ENCODE data around the gene B2M.
A peak's percentile ranks its signal among the peaks of the same experiment; 100 is the strongest.

The B2M gene

DNA sequence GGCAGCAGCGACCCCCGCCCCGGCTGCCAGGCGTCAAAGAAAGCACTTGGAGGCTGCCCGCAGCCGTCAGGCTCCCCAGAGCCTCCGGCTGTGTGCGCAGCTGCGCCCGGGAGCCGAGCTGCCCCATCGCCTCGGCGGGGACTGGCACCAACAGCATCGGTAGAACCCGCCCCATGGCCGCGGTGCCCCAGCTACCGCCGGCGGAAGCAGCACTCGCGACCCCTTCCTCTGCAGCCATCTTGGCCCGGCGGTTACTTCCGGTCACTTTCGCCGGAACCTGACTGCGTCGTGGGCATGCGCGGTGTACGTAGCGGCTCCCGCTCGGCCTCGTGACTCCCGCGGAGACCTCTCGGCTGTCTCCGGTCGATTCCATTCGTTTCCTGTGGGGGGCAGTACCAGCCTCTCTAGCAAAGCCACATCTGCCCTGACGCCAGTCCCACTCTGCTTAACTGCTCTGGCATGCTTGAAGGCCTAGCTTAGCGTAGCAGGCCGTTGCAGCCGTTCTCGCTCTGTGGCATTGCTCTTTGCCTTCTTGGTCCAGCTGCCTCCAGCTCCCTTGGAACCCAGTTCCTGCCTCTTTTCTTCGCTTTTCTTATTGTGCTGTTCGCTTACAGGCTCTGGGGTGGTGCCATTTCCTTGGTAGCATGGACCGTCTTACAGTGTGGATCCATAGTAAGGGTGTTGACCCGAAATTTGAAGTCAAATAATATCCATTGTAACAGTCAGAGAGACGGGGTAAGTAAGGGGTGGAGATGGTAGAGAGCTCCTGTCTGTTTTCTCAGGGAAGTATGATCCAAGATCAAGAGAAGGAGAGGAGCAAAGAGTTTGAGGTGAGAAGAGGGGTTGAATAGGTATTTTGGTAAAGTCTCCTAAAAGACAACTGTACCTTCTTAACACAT lies 47.7 kb upstream of the B2M start, which contains the start of gene SPG11:
Gene SPG11, minus strand, starts transcription at position 253 of the 899 bp plus-strand sequence. Its CDS starts 15 bp downstream, at position 238.
- Histone ChIP-seq H2BK120ac (ENCODE audit: insufficient read depth, low read length, poor library complexity) (peak within 1 kb of the TSS; percentile 65), H2AK5ac (ENCODE audit: low read length) (no peak within 1 kb of the TSS), H3K9ac (ENCODE audit: low read length) (peak within 1 kb of the TSS; percentile 94), H3K27me3 (ENCODE audit: insufficient read depth, low read length) (no peaks in the 10 kb centered on the region), H3K4ac (ENCODE audit: low read depth, low read length) (peak within 1 kb of the TSS; percentile 59), H4K91ac (ENCODE audit: low read depth, low read length) (peak within 1 kb of the TSS; percentile 78), H2BK12ac (ENCODE audit: low read length) (no peak within 1 kb of the TSS), H3K14ac (ENCODE audit: low read length) (peak within 1 kb of the TSS; percentile 93), H4K12ac (ENCODE audit: low read depth, low read length) (peak within 1 kb of the TSS; percentile 91), H3K79me2 (ENCODE audit: control insufficient read depth, insufficient read depth, low read length, poor library complexity) (peaks cover 5% of the 10 kb centered on the region), H3K27ac (ENCODE audit: low read depth, low read length) (peak within 1 kb of the TSS; percentile 61), H3K4me3 (ENCODE audit: low read depth, low read length) (peak within 1 kb of the TSS; percentile 93), H3K4me2 (ENCODE audit: low read length) (peak within 1 kb of the TSS; percentile 86), H3K4me1 (ENCODE audit: control insufficient read depth in 1 of 2, insufficient read depth in 2 of 2, low read length in 2 of 2) (peaks cover 2 to 5% of the 10 kb centered on the region in 2 experiments), H3K23ac (ENCODE audit: low read length) (no peak within 1 kb of the TSS), H3K9me3 (ENCODE audit: insufficient read depth, low read depth, low read length) (no peaks in the 10 kb centered on the region), H2AFZ (ENCODE audit: insufficient read depth, low read length, poor library complexity) (peak within 1 kb of the TSS; percentile 83), H3K36me3 (ENCODE audit: control insufficient read depth in 1 of 2, insufficient read depth in 2 of 2, low read length in 2 of 2) (peaks cover 0 to 2% of the 10 kb centered on the region in 2 experiments), H4K8ac (ENCODE audit: low read depth, low read length) (peak within 1 kb of the TSS; percentile 98), H3K79me1 (ENCODE audit: low read length) (peaks cover 5% of the 10 kb centered on the region), H2BK5ac (ENCODE audit: low read depth, low read length, poor library complexity) (peak within 1 kb of the TSS; percentile 39), H3K18ac (ENCODE audit: low read length) (peak within 1 kb of the TSS; percentile 80)
- DNase-seq = peak; percentile 99 to 100
- WGBS (ENCODE audit: extremely low coverage, insufficient coverage, insufficient read length) = no CpG with 5 or more reads among the region's 53 CpGs

DNA sequence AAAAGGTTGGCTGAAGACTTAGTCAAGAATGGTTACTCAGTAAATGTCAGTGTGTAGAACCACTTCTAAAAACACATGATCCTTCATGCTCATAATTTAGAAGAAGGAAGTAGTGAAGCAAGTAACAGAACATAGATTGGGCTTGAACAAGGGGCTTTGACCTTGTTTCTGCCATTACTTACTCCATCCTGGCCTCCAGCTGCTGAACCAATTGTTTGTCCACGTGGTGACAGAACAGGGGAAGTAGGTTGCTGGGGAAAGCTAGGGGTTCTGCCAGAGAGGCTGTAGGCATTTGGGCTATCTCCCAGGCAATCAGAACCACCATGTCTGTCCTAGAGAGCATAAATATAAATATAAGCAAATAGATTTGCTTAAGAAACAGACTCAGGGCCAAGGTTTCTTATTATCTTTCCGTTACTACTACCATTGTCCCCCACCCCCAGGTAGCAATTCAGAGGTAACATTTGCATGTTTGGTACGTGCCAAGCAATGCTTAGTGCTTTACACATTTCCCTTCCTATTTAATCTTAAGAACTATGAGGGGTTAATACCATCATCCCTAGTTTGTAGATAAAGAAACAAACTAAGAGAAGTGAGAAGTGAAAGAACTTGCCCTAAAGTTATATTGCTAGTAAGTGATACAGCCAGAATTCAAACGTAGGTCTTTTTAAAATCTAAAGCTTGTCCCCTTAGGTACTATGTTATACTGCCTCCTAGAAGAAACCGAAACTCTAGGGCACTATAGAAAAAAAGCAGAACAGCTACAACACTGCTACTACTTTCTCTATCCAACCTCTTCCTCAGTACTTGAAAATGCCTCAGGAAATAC lies 44.9 kb upstream of the B2M start:
- Histone ChIP-seq H3K79me1 (ENCODE audit: low read length) (peaks cover 5% of the 10 kb centered on the region), H3K4me3 (ENCODE audit: low read depth, low read length) (no peak overlapping the region), H3K27me3 (ENCODE audit: insufficient read depth, low read length) (no peaks in the 10 kb centered on the region), H3K9ac (ENCODE audit: low read length) (no peak overlapping the region), H3K79me2 (ENCODE audit: control insufficient read depth, insufficient read depth, low read length, poor library complexity) (peaks cover 5% of the 10 kb centered on the region), H4K12ac (ENCODE audit: low read depth, low read length) (no peak overlapping the region), H2BK12ac (ENCODE audit: low read length) (no peak overlapping the region), H3K18ac (ENCODE audit: low read length) (no peak overlapping the region), H4K91ac (ENCODE audit: low read depth, low read length) (no peak overlapping the region), H3K9me3 (ENCODE audit: insufficient read depth, low read depth, low read length) (no peaks in the 10 kb centered on the region), H3K27ac (ENCODE audit: low read depth, low read length) (no peak overlapping the region), H3K4ac (ENCODE audit: low read depth, low read length) (no peak overlapping the region), H3K23ac (ENCODE audit: low read length) (no peak overlapping the region), H3K4me2 (ENCODE audit: low read length) (no peak overlapping the region), H2BK5ac (ENCODE audit: low read depth, low read length, poor library complexity) (no peak overlapping the region), H2AK5ac (ENCODE audit: low read length) (no peak overlapping the region), H2BK120ac (ENCODE audit: insufficient read depth, low read length, poor library complexity) (no peak overlapping the region), H3K36me3 (ENCODE audit: control insufficient read depth in 1 of 2, insufficient read depth in 2 of 2, low read length in 2 of 2) (no peaks in the 10 kb centered on the region), H4K8ac (ENCODE audit: low read depth, low read length) (no peak overlapping the region), H2AFZ (ENCODE audit: insufficient read depth, low read length, poor library complexity) (no peak overlapping the region), H3K14ac (ENCODE audit: low read length) (no peak overlapping the region), H3K4me1 (ENCODE audit: control insufficient read depth in 1 of 2, insufficient read depth in 2 of 2, low read length in 2 of 2) (peaks cover 4 to 10% of the 10 kb centered on the region in 2 experiments)
- no CpG with 5 or more reads among the region's 5 CpGs for WGBS (ENCODE audit: extremely low coverage, insufficient coverage, insufficient read length)
- DNase-seq = no peak

DNA sequence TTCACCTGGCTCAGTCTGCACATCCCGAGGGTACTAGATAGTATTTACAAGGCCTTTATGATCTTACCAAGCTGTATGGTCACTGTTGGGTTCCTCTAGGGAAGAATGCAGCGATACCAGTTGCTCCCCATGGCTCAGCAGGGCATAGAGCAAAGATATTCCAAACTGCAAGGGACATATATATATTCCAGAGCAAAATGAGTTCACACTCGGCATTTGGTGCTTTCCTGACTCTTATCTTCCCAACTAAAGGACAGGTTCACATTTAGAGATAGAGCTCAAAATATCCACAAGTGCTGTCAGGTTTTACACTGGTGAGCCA lies 44.3 kb upstream of the B2M start:
- peaks cover 4 to 10% of the 10 kb centered on the region in 2 experiments for H3K4me1 ChIP-seq (ENCODE audit: control insufficient read depth in 1 of 2, insufficient read depth in 2 of 2, low read length in 2 of 2)
- H2AK5ac ChIP-seq (ENCODE audit: low read length) = no peak overlapping the region
- H3K4me2 ChIP-seq (ENCODE audit: low read length) = no peak overlapping the region
- no peak overlapping the region for H3K18ac ChIP-seq (ENCODE audit: low read length)
- H2BK5ac ChIP-seq (ENCODE audit: low read depth, low read length, poor library complexity) = no peak overlapping the region
- H2AFZ ChIP-seq (ENCODE audit: insufficient read depth, low read length, poor library complexity) = no peak overlapping the region
- H3K79me2 ChIP-seq (ENCODE audit: control insufficient read depth, insufficient read depth, low read length, poor library complexity) = peaks cover 5% of the 10 kb centered on the region
- no peak overlapping the region for H3K4ac ChIP-seq (ENCODE audit: low read depth, low read length)
- H2BK12ac ChIP-seq (ENCODE audit: low read length) = no peak overlapping the region
- H3K27me3 ChIP-seq (ENCODE audit: insufficient read depth, low read length) = no peaks in the 10 kb centered on the region
- H3K79me1 ChIP-seq (ENCODE audit: low read length) = peaks cover 5% of the 10 kb centered on the region
- no peaks in the 10 kb centered on the region for H3K36me3 ChIP-seq (ENCODE audit: control insufficient read depth in 1 of 2, insufficient read depth in 2 of 2, low read length in 2 of 2)
- H4K12ac ChIP-seq (ENCODE audit: low read depth, low read length) = no peak overlapping the region
- no peaks in the 10 kb centered on the region for H3K9me3 ChIP-seq (ENCODE audit: insufficient read depth, low read depth, low read length)
- no peak overlapping the region for H2BK120ac ChIP-seq (ENCODE audit: insufficient read depth, low read length, poor library complexity)
- no peak overlapping the region for H3K27ac ChIP-seq (ENCODE audit: low read depth, low read length)
- H4K91ac ChIP-seq (ENCODE audit: low read depth, low read length) = no peak overlapping the region
- H3K4me3 ChIP-seq (ENCODE audit: low read depth, low read length) = no peak overlapping the region
- no peak overlapping the region for H3K9ac ChIP-seq (ENCODE audit: low read length)
- DNase-seq = peak; percentile 62 to 81
- no CpG with 5 or more reads among the region's 3 CpGs for WGBS (ENCODE audit: extremely low coverage, insufficient coverage, insufficient read length)
- no peak overlapping the region for H4K8ac ChIP-seq (ENCODE audit: low read depth, low read length)
- H3K23ac ChIP-seq (ENCODE audit: low read length) = no peak overlapping the region
- no peak overlapping the region for H3K14ac ChIP-seq (ENCODE audit: low read length)

DNA sequence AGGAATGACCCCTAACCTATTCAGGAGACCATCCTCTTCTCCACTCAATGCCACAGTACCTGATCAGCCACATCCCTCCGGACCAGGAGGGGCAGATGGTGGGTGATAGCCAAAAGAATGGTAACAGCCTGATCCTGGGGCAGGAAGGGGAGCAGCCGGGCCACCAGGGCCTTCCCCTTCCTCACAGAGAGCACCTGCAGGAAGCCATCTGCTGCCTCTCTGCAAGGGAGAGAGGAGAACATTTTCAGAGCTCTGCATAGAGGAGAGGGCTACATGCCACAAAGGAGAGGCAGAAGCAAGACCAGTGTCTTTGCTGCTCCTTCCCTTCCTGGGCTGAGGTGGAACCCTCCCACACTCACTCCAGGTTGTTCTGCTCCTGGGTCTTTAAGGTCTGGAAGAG lies 42.4 kb upstream of the B2M start:
- Histone ChIP-seq H3K27ac (ENCODE audit: low read depth, low read length) (no peak overlapping the region), H4K91ac (ENCODE audit: low read depth, low read length) (no peak overlapping the region), H3K4me2 (ENCODE audit: low read length) (no peak overlapping the region), H3K18ac (ENCODE audit: low read length) (no peak overlapping the region), H3K79me2 (ENCODE audit: control insufficient read depth, insufficient read depth, low read length, poor library complexity) (no peaks in the 10 kb centered on the region), H4K8ac (ENCODE audit: low read depth, low read length) (no peak overlapping the region), H3K36me3 (ENCODE audit: control insufficient read depth in 1 of 2, insufficient read depth in 2 of 2, low read length in 2 of 2) (no peaks in the 10 kb centered on the region), H3K14ac (ENCODE audit: low read length) (no peak overlapping the region), H4K12ac (ENCODE audit: low read depth, low read length) (no peak overlapping the region), H3K9ac (ENCODE audit: low read length) (no peak overlapping the region), H3K4ac (ENCODE audit: low read depth, low read length) (no peak overlapping the region), H2BK5ac (ENCODE audit: low read depth, low read length, poor library complexity) (no peak overlapping the region), H3K23ac (ENCODE audit: low read length) (no peak overlapping the region), H2AFZ (ENCODE audit: insufficient read depth, low read length, poor library complexity) (no peak overlapping the region), H3K27me3 (ENCODE audit: insufficient read depth, low read length) (no peaks in the 10 kb centered on the region), H3K4me1 (ENCODE audit: control insufficient read depth in 1 of 2, insufficient read depth in 2 of 2, low read length in 2 of 2) (peaks cover 2 to 6% of the 10 kb centered on the region in 2 experiments), H2BK12ac (ENCODE audit: low read length) (no peak overlapping the region), H3K79me1 (ENCODE audit: low read length) (no peaks in the 10 kb centered on the region), H2BK120ac (ENCODE audit: insufficient read depth, low read length, poor library complexity) (no peak overlapping the region), H3K4me3 (ENCODE audit: low read depth, low read length) (no peak overlapping the region), H3K9me3 (ENCODE audit: insufficient read depth, low read depth, low read length) (no peaks in the 10 kb centered on the region), H2AK5ac (ENCODE audit: low read length) (no peak overlapping the region)
- DNase-seq = no peak
- WGBS (ENCODE audit: extremely low coverage, insufficient coverage, insufficient read length) = no CpG with 5 or more reads among the region's 2 CpGs
